ENCODE results near the gene ZFAND3.

- no peak for TF ChIP-seq MXI1 (IDR thresholded peaks at IDR 0.05; ENCODE audit: borderline replicate concordance, low read depth, low read length)
- no peak for TF ChIP-seq SMC3 (IDR thresholded peaks at IDR 0.05; ENCODE audit: low read depth, low read length)
- TF ChIP-seq CTCF (conservative IDR thresholded peaks at IDR 0.05; ENCODE audit: low read depth, low read length): no peak
- TF ChIP-seq, protein P1, sequence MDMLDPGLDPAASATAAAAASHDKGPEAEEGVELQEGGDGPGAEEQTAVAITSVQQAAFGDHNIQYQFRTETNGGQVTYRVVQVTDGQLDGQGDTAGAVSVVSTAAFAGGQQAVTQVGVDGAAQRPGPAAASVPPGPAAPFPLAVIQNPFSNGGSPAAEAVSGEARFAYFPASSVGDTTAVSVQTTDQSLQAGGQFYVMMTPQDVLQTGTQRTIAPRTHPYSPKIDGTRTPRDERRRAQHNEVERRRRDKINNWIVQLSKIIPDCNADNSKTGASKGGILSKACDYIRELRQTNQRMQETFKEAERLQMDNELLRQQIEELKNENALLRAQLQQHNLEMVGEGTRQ (IDR thresholded peaks at IDR 0.05; ENCODE audit: low read depth, low read length): no peak
- TF ChIP-seq POLR2A (IDR thresholded peaks at IDR 0.05; ENCODE audit: low read depth, low read length): no peak
- no peak for TF ChIP-seq MAFK (IDR thresholded peaks at IDR 0.05; ENCODE audit: low read depth, low read length)
- TF ChIP-seq CHD1 (IDR thresholded peaks at IDR 0.05; ENCODE audit: low read depth, low read length): no peak
These were observed 205.9 kb downstream of the ZFAND3 start for GRCh38 chr6:38025451-38025850.

Data from IMR-90 (cell line).